GM12864 (cell line): ENCODE data around the gene SLC38A10.

Source experiments
- DNase-seq: peaks from one replicate; pipeline ENCODE4 v3.0.0-alpha.2; 2011; ENCODE audit warnings: low read depth
- H3K4me3 ChIP-seq: 2 replicates; pipeline ENCODE4 v1.5.1; 2011; ENCODE audit warnings: mild to moderate bottlenecking, low read depth, low read length, control low read depth
- CTCF ChIP-seq: IDR thresholded peaks from 2 replicates; pipeline ENCODE4 v1.5.1; 2011; ENCODE audit warnings: low read depth, mild to moderate bottlenecking, moderate library complexity, low read length, control low read depth, inconsistent platforms; ENCODE audit errors: missing control alignments

The SLC38A10 gene

DNA sequence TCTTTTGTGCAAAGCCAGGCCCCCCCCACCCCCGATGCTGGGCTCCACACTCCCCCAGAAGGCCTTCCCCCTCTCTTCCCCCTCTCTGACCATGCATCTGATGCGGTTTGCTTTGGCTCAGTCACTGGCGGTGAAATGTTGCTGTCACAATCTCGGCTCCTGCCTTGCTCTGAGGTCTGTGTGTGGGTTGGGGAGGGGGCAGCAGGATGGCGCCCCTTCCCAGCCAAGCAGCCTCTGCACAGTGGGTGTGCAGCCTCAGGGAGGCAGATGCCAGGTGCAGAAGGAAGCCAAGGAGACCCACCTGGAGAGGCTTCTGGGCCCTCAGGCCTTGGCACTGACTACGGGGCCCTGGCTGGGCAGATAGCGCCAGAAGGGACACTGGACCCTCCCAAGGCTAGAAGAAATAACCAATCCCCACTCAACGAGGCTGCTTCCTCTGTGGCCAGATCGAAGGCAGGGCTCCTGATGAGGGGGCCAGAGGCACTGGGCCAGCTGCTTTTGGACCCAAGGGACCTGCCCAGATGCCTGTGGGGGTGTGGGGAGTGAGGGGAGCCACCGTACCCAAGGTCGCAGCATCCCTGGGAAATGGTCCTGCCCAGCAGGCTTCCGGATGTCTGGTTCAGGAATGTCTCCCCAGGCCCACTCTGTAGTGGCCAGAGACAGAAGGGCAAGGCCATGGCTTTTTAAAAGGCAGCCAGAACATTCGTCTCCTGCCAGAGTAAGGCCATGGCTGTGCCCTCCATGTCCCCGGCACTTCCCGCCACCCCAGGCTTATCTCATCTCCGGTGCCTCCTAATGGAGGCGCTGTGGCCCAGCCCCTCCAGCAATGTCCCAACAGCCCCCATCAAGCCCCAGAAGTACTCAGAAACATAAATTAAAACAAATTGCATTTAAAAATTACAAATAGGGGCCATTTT lies 43.4 kb upstream of the SLC38A10 start:
- TF ChIP-seq CTCF = no peak
- H3K4me3 ChIP-seq = no peak overlapping the region
- no peak for DNase-seq

DNA sequence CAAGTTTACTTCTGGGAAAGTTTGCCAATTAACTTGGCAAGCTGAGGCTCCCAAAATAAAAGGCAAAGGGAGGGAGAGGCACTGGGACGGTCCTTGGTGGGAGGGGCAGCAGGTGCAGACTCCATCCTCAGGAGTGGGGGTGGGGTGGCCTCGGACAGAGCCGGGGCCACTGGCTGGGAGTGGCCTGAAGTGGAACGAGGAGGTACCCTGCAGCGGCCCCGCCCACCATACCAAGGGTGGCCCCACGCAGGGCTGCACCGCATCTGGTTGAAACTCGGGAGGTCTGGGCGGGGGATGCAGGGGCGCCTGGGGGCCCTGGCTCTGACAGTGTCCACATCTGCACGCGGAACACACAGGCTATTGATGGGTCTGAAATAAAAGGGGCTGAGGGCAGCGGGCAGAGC lies 42.4 kb upstream of the SLC38A10 start:
- no peak for DNase-seq
- H3K4me3 ChIP-seq = no peak overlapping the region
- TF ChIP-seq CTCF = no peak

GRCh38 chr17:81336930-81337325 lies 41.8 kb upstream of the SLC38A10 start:
- no peak for DNase-seq
- TF ChIP-seq CTCF = no peak
- no peak overlapping the region for H3K4me3 ChIP-seq

- TF ChIP-seq CTCF = no peak
- no peak overlapping the region for H3K4me3 ChIP-seq
- DNase-seq = no peak
Observed at GRCh38 chr17:81336296-81336929, 41.3 kb upstream of the SLC38A10 start.

GRCh38 chr17:81335773-81336157 lies 40.7 kb upstream of the SLC38A10 start:
- H3K4me3 ChIP-seq = no peak overlapping the region
- no peak for TF ChIP-seq CTCF
- DNase-seq = no peak

DNA sequence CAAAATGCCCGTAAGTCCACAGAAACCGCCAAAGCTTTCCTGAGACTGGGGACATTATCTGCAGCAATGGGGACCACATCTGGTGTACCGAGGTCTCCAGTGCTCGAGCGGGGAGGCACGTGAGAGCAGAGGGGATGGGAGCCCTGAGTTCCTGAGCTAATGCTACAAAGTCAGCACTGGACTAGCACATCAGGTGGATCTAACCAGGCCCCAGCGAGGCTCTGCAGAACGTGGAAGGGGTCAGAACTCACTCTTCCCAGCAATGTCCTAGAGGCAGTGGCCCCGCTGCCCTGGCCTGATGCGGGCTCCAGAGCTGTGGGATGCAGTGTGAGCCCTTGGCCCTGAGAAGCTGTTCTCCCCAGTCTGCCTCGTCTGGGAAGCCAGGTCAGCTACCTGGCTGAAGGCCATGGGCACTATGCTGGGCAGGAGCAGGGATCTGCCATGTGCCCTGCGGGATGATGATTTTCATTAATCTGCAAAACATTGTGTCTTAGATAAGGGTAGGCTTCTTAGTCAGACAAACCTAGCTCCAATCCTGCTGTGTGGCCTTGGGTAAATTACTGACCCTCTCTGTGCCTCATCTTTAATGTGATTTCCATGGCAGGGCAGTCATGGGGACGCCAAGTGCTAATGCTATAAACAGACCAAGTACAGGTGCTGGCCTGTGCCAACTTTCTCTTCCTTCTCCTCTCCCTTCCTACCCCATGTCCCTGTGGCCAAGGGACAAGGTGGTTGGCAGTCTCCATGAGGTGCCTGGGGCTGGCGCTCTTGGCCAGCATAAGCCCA lies 40.1 kb upstream of the SLC38A10 start:
- H3K4me3 ChIP-seq = no peak overlapping the region
- no peak for TF ChIP-seq CTCF
- no peak for DNase-seq
